HL-60 (cell line): ENCODE data around the gene TERT.

Source experiments
- POLR2AphosphoS5 ChIP-seq: IDR thresholded peaks from 2 replicates; pipeline ENCODE4 v1.6.1; 2012; ENCODE audit warnings: low read depth
- SPI1 ChIP-seq: IDR thresholded peaks from 2 replicates; pipeline ENCODE4 v1.6.1; 2012; ENCODE audit warnings: low read depth, mild to moderate bottlenecking, borderline replicate concordance
- TF ChIP-seq, protein P1 (sequence below): IDR thresholded peaks from one replicate; pipeline ENCODE4 v1.5.1; 2011; ENCODE audit warnings: low read length, control low read depth, inconsistent platforms; ENCODE audit not compliant: insufficient read depth

DNA sequence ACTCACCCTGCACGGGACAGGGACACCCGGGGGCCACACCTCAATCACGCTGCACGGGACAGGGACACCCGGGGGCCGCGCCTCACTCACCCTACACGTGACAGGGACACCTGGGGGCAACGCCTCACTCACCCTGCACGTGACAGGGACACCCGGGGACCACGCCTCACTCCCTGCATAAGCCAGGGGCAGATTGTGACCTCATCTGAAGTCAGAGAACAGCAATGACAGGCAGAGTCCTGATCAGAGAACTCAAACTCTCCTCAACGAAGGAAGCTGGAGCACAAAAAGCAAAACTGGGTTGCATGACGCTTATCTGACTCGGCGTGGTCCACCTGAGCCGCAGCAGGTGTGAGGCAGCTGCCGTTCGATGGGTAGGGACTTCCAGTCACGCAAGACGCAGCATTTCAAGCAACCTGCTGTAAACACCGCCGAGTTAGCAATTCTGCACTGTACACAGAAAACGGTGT is 3.2 kb downstream of the TERT start:
- no peak for TF ChIP-seq SPI1
- TF ChIP-seq, protein P1, sequence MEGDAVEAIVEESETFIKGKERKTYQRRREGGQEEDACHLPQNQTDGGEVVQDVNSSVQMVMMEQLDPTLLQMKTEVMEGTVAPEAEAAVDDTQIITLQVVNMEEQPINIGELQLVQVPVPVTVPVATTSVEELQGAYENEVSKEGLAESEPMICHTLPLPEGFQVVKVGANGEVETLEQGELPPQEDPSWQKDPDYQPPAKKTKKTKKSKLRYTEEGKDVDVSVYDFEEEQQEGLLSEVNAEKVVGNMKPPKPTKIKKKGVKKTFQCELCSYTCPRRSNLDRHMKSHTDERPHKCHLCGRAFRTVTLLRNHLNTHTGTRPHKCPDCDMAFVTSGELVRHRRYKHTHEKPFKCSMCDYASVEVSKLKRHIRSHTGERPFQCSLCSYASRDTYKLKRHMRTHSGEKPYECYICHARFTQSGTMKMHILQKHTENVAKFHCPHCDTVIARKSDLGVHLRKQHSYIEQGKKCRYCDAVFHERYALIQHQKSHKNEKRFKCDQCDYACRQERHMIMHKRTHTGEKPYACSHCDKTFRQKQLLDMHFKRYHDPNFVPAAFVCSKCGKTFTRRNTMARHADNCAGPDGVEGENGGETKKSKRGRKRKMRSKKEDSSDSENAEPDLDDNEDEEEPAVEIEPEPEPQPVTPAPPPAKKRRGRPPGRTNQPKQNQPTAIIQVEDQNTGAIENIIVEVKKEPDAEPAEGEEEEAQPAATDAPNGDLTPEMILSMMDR = no peak
- TF ChIP-seq POLR2AphosphoS5 = no peak
